HEK293 (cell line): ENCODE data around the gene NUBPL.

Experiments
- CTCF ChIA-PET: fragments of 350-600 bp; formaldehyde crosslinking; extraction: SDS; loops from one replicate; lab custom pipeline; 2021; ENCODE audit warnings: antibody characterized with exemption; lab: Yijun Ruan, JAX
- POLR2A ChIA-PET: fragments of 300-600 bp; formaldehyde crosslinking; extraction: SDS; loops from one replicate; lab custom pipeline; 2020; ENCODE audit warnings: antibody characterized with exemption, inconsistent platforms; lab: Yijun Ruan, JAX
- H3K27ac ChIP-seq: fragments of 200-500 bp; sonication (Bioruptor generic); 2 replicates; pipeline ENCODE4 v1.5.1; 2014; ENCODE audit warnings: low read depth, low read length, control low read depth, inconsistent platforms; ENCODE audit errors: extremely low read depth
- H3K36me3 ChIP-seq, 2 experiments: fragments of 200-500 bp in 1 of 2; sonication (Bioruptor generic) in 1 of 2; 1 replicate in 1 of 2; 2 replicates in 1 of 2; pipeline ENCODE4 v1.5.1; 2014 to 2017; ENCODE audit warnings: inconsistent platforms in 2 of 2, low read length in 2 of 2; ENCODE audit not compliant: control insufficient read depth in 2 of 2, insufficient read depth in 1 of 2
- H3K4me1 ChIP-seq: fragments of 200-500 bp; sonication (Bioruptor generic); 2 replicates; pipeline ENCODE4 v1.5.1; 2014; ENCODE audit warnings: mild to moderate bottlenecking, low read length, inconsistent platforms; ENCODE audit not compliant: control insufficient read depth, insufficient read depth
- H3K4me3 ChIP-seq: 2 replicates; pipeline ENCODE4 v1.5.1; 2011; ENCODE audit warnings: low read depth, mild to moderate bottlenecking, control low read depth, low read length, moderate library complexity
- H3K9me3 ChIP-seq: fragments of 200-500 bp; sonication (Bioruptor generic); 2 replicates; pipeline ENCODE4 v1.5.1; 2014; ENCODE audit warnings: low read depth, low read length, inconsistent platforms; ENCODE audit not compliant: control insufficient read depth, insufficient read depth
- BCL6B ChIP-seq: fragments of 450-650 bp; formaldehyde crosslinking; IDR thresholded peaks from 2 replicates; pipeline ENCODE4 v1.5.1; 2017; ENCODE audit warnings: missing biosample characterization, missing genetic modification characterization
- RBAK ChIP-seq: fragments of 450-650 bp; formaldehyde crosslinking; IDR thresholded peaks from 2 replicates; pipeline ENCODE4 v1.5.1; 2016; ENCODE audit warnings: missing biosample characterization, missing genetic modification characterization
- TSHZ1 ChIP-seq: fragments of 450-650 bp; formaldehyde crosslinking; IDR thresholded peaks from 2 replicates; pipeline ENCODE4 v1.5.1; 2016; ENCODE audit warnings: missing biosample characterization, missing genetic modification characterization, borderline replicate concordance
- ZBTB49 ChIP-seq: fragments of 450-650 bp; formaldehyde crosslinking; IDR thresholded peaks from 2 replicates; pipeline ENCODE4 v1.5.1; 2016; ENCODE audit warnings: missing biosample characterization, missing genetic modification characterization, low read depth
- ZNF280C ChIP-seq: fragments of 450-650 bp; formaldehyde crosslinking; IDR thresholded peaks from 2 replicates; pipeline ENCODE4 v1.5.1; 2016; ENCODE audit warnings: missing biosample characterization, missing genetic modification characterization
- ZNF302 ChIP-seq: fragments of 450-650 bp; formaldehyde crosslinking; IDR thresholded peaks from 2 replicates; pipeline ENCODE4 v1.5.1; 2016; ENCODE audit warnings: missing biosample characterization, missing genetic modification characterization, low read depth
- ZNF513 ChIP-seq: fragments of 450-650 bp; IDR thresholded peaks from 2 replicates; pipeline ENCODE4 v1.5.1; 2018; ENCODE audit warnings: missing biosample characterization, missing genetic modification characterization
- ZNF624 ChIP-seq: fragments of 450-650 bp; formaldehyde crosslinking; IDR thresholded peaks from 2 replicates; pipeline ENCODE4 v1.5.1; 2017; ENCODE audit warnings: missing biosample characterization, missing genetic modification characterization
- ZNF707 ChIP-seq: fragments of 450-650 bp; formaldehyde crosslinking; IDR thresholded peaks from 2 replicates; pipeline ENCODE4 v1.5.1; 2016; ENCODE audit warnings: missing biosample characterization, missing genetic modification characterization
- ZNF792 ChIP-seq: fragments of 450-650 bp; formaldehyde crosslinking; IDR thresholded peaks from 2 replicates; pipeline ENCODE4 v1.5.1; 2016; ENCODE audit warnings: missing biosample characterization, missing genetic modification characterization
- ZSCAN30 ChIP-seq: fragments of 450-650 bp; IDR thresholded peaks from 2 replicates; pipeline ENCODE4 v1.5.1; 2018; ENCODE audit warnings: missing biosample characterization, mild to moderate bottlenecking, missing genetic modification characterization, moderate library complexity
- ZXDB ChIP-seq: fragments of 450-650 bp; formaldehyde crosslinking; IDR thresholded peaks from 2 replicates; pipeline ENCODE4 v1.5.1; 2016; ENCODE audit warnings: missing biosample characterization, missing genetic modification characterization

NUBPL gene

GRCh38 chr14:31895206-31895605 lies 334.0 kb downstream of the NUBPL start:
- no peaks in the 10 kb centered on the region for H3K36me3 ChIP-seq
- H3K4me1 ChIP-seq, result no peaks in the 10 kb centered on the region
- CTCF ChIA-PET, result interaction anchor here (1.0 kb wide), 1 partner anchor 385 kb away, joined by 3 read pairs; no protein-coding TSS in a partner anchor
- no peak for TF ChIP-seq ZNF792 (tag by site-specific recombination)
- TF ChIP-seq ZBTB49 (tag by site-specific recombination), result no peak
- TF ChIP-seq ZSCAN30 (tag by site-specific recombination), result no peak
- no peak for TF ChIP-seq BCL6B (tag by site-specific recombination)
- TF ChIP-seq ZNF513, result no peak
- TF ChIP-seq, all 188 proteins: peak for 0
- Histone ChIP-seq H3K27ac (no peak overlapping the region), H3K4me3 (no peak overlapping the region), H3K9me3 (no peaks in the 10 kb centered on the region)
- POLR2A ChIA-PET, result no interaction called here

- CTCF ChIA-PET, result interaction anchor here (1.0 kb wide), 1 partner anchor 385 kb away, joined by 3 read pairs; no protein-coding TSS in a partner anchor
- H3K4me1 ChIP-seq, result no peaks in the 10 kb centered on the region
- no peaks in the 10 kb centered on the region for H3K36me3 ChIP-seq
- no peak overlapping the region for H3K4me3 ChIP-seq
- TF ChIP-seq ZNF302 (tag by site-specific recombination) (no peak), RBAK (tag by site-specific recombination) (no peak), ZNF707 (tag by site-specific recombination) (no peak), ZNF280C (tag by site-specific recombination) (no peak)
- TF ChIP-seq, all 188 proteins: peak for 0
- POLR2A ChIA-PET, result no interaction called here
- Histone ChIP-seq H3K27ac (no peak overlapping the region), H3K9me3 (no peaks in the 10 kb centered on the region)
Observed at GRCh38 chr14:31895646-31896045, 334.4 kb downstream of the NUBPL start.

GRCh38 chr14:31897581-31898186 lies 336.5 kb downstream of the NUBPL start:
- ChIA-PET POLR2A (no interaction called here), CTCF (no interaction called here)
- Histone ChIP-seq H3K4me3 (no peak overlapping the region), H3K36me3 (no peaks in the 10 kb centered on the region), H3K4me1 (peaks cover 8% of the 10 kb centered on the region), H3K27ac (no peak overlapping the region), H3K9me3 (no peaks in the 10 kb centered on the region)
- TF ChIP-seq BCL6B (tag by site-specific recombination) (no peak), ZXDB (tag by site-specific recombination) (no peak), TSHZ1 (tag by site-specific recombination) (no peak), ZNF624 (tag by site-specific recombination) (no peak)
